ENCODE results near the gene IL17RA. TPM values are rescaled to one million over a fixed set of nuclear protein-coding genes. Genes with fewer than 3 reads are reported as not detected.
A peak's percentile ranks its signal among the peaks of the same experiment; 100 is the strongest.

Gene IL17RA
- total RNA-seq, 1 donor from 2014 or later = 16.9 TPM

GRCh38 chr22:17074648-17075002, 10.2 kb upstream of the IL17RA start:
- no peaks in the 10 kb centered on the region for H3K4me1 Mint-ChIP-seq (ENCODE audit: low read depth, unreplicated experiment)
- no peaks in the 10 kb centered on the region for H3K36me3 Mint-ChIP-seq (ENCODE audit: unreplicated experiment)
- TF ChIP-seq CTCF (IDR thresholded peaks at IDR 0.05; ENCODE audit: partially characterized antibody, unreplicated experiment) = no peak
- H3K27me3 Mint-ChIP-seq (ENCODE audit: unreplicated experiment) = peaks cover 3% of the 10 kb centered on the region
- no peak overlapping the region for H3K4me3 Mint-ChIP-seq (ENCODE audit: unreplicated experiment)
- no peak overlapping the region for H3K27ac Mint-ChIP-seq (ENCODE audit: unreplicated experiment)
- H3K9me3 Mint-ChIP-seq (ENCODE audit: unreplicated experiment) = peaks cover 1% of the 10 kb centered on the region
- DNase-seq = no peak

GRCh38 chr22:17077255-17077654, 7.5 kb upstream of the IL17RA start:
- DNase-seq = no peak
- H3K27ac Mint-ChIP-seq (ENCODE audit: unreplicated experiment) = no peak overlapping the region
- no peak overlapping the region for H3K4me3 Mint-ChIP-seq (ENCODE audit: unreplicated experiment)
- peaks cover 7% of the 10 kb centered on the region for H3K27me3 Mint-ChIP-seq (ENCODE audit: unreplicated experiment)
- no peak for TF ChIP-seq CTCF (IDR thresholded peaks at IDR 0.05; ENCODE audit: partially characterized antibody, unreplicated experiment)
- H3K4me1 Mint-ChIP-seq (ENCODE audit: low read depth, unreplicated experiment) = no peaks in the 10 kb centered on the region
- peaks cover 1% of the 10 kb centered on the region for H3K9me3 Mint-ChIP-seq (ENCODE audit: unreplicated experiment)
- H3K36me3 Mint-ChIP-seq (ENCODE audit: unreplicated experiment) = no peaks in the 10 kb centered on the region

- H3K4me3 Mint-ChIP-seq (ENCODE audit: unreplicated experiment) = no peak overlapping the region
- H3K27ac Mint-ChIP-seq (ENCODE audit: unreplicated experiment) = no peak overlapping the region
- no peak for DNase-seq
- peaks cover 13% of the 10 kb centered on the region for H3K27me3 Mint-ChIP-seq (ENCODE audit: unreplicated experiment)
- TF ChIP-seq CTCF (IDR thresholded peaks at IDR 0.05; ENCODE audit: partially characterized antibody, unreplicated experiment) = no peak
- H3K9me3 Mint-ChIP-seq (ENCODE audit: unreplicated experiment) = peaks cover 4% of the 10 kb centered on the region
- no peaks in the 10 kb centered on the region for H3K36me3 Mint-ChIP-seq (ENCODE audit: unreplicated experiment)
- no peaks in the 10 kb centered on the region for H3K4me1 Mint-ChIP-seq (ENCODE audit: low read depth, unreplicated experiment)
Observed at GRCh38 chr22:17079572-17079971, 5.2 kb upstream of the IL17RA start.

- H3K36me3 Mint-ChIP-seq (ENCODE audit: unreplicated experiment) = no peaks in the 10 kb centered on the region
- H3K27ac Mint-ChIP-seq (ENCODE audit: unreplicated experiment) = no peak overlapping the region
- H3K27me3 Mint-ChIP-seq (ENCODE audit: unreplicated experiment) = peaks cover 14% of the 10 kb centered on the region
- peak overlapping the region; percentile 72 for H3K4me3 Mint-ChIP-seq (ENCODE audit: unreplicated experiment)
- peaks cover 2% of the 10 kb centered on the region for H3K9me3 Mint-ChIP-seq (ENCODE audit: unreplicated experiment)
- TF ChIP-seq CTCF (IDR thresholded peaks at IDR 0.05; ENCODE audit: partially characterized antibody, unreplicated experiment) = no peak
- peaks cover 4% of the 10 kb centered on the region for H3K4me1 Mint-ChIP-seq (ENCODE audit: low read depth, unreplicated experiment)
- no peak for DNase-seq
Observed at GRCh38 chr22:17083255-17083654, 1.5 kb upstream of the IL17RA start.

- Mint-ChIP-seq H3K27me3 (ENCODE audit: unreplicated experiment) (peaks cover 14% of the 10 kb centered on the region), H3K9me3 (ENCODE audit: unreplicated experiment) (peaks cover 2% of the 10 kb centered on the region), H3K4me1 (ENCODE audit: low read depth, unreplicated experiment) (peaks cover 4% of the 10 kb centered on the region), H3K4me3 (ENCODE audit: unreplicated experiment) (peak overlapping the region; percentile 81), H3K27ac (ENCODE audit: unreplicated experiment) (no peak overlapping the region), H3K36me3 (ENCODE audit: unreplicated experiment) (no peaks in the 10 kb centered on the region)
- TF ChIP-seq CTCF (IDR thresholded peaks at IDR 0.05; ENCODE audit: partially characterized antibody, unreplicated experiment) = no peak
- DNase-seq = no peak
Observed at GRCh38 chr22:17083811-17084441, 874 bp upstream of the IL17RA start.

All from glutamatergic neuron (in vitro differentiated cells).